Mesenchymal stem cell (in vitro differentiated cells and primary cell): ENCODE measurements around the gene SOWAHC.

ENCODE experiments used
- DNase-seq: peaks from one replicate; pipeline ENCODE4 v3.0.0-alpha.2; 2013
- H2AFZ ChIP-seq: one replicate; pipeline ENCODE4 v1.6.1; 2013; ENCODE audit warnings: low read depth, mild to moderate bottlenecking, control low read depth, inconsistent platforms, low read length, moderate library complexity
- H2AK5ac ChIP-seq: 2 replicates; pipeline ENCODE4 v1.6.1; 2013; ENCODE audit warnings: low read length, moderate library complexity, mild to moderate bottlenecking, inconsistent platforms; ENCODE audit not compliant: severe bottlenecking
- H2BK120ac ChIP-seq: one replicate; pipeline ENCODE4 v1.6.1; 2013; ENCODE audit warnings: low read depth, mild to moderate bottlenecking, inconsistent platforms, low read length, moderate library complexity
- H2BK12ac ChIP-seq, 2 experiments: one replicate each; pipeline ENCODE4 v1.6.1; 2013; ENCODE audit warnings: inconsistent platforms in 2 of 2, low read length in 2 of 2, mild to moderate bottlenecking in 2 of 2, moderate library complexity in 2 of 2, control low read depth in 1 of 2
- H2BK15ac ChIP-seq: one replicate; pipeline ENCODE4 v1.6.1; 2013; ENCODE audit warnings: mild to moderate bottlenecking, low read depth, inconsistent platforms; ENCODE audit not compliant: poor library complexity, severe bottlenecking
- H2BK5ac ChIP-seq: 2 replicates; pipeline ENCODE4 v1.6.1; 2013; ENCODE audit warnings: low read depth, mild to moderate bottlenecking, low read length, control low read depth, inconsistent platforms; ENCODE audit not compliant: poor library complexity, severe bottlenecking
- H3K14ac ChIP-seq, 2 experiments: one replicate each; pipeline ENCODE4 v1.6.1; 2013; ENCODE audit warnings: inconsistent platforms in 2 of 2, low read length in 2 of 2, control low read depth in 1 of 2, mild to moderate bottlenecking in 1 of 2, moderate library complexity in 1 of 2
- H3K18ac ChIP-seq, 2 experiments: one replicate each; pipeline ENCODE4 v1.6.1; 2013; ENCODE audit warnings: inconsistent platforms in 2 of 2, low read length in 2 of 2, control low read depth in 1 of 2, low read depth in 1 of 2, mild to moderate bottlenecking in 1 of 2
- H3K23ac ChIP-seq, 2 experiments: one replicate each; pipeline ENCODE4 v1.6.1; 2013; ENCODE audit warnings: inconsistent platforms in 2 of 2, low read length in 2 of 2, mild to moderate bottlenecking in 2 of 2, moderate library complexity in 2 of 2, control low read depth in 1 of 2
- H3K27ac ChIP-seq: 2 replicates; pipeline ENCODE4 v1.5.1; 2013; ENCODE audit warnings: mild to moderate bottlenecking, moderate library complexity, low read length, control low read depth, inconsistent platforms; ENCODE audit not compliant: poor library complexity, severe bottlenecking
- H3K27me3 ChIP-seq, 2 experiments: 2 replicates each; pipeline versions ENCODE4 v1.6.1 to v1.7.0; 2013; ENCODE audit warnings: low read length in 2 of 2, mild to moderate bottlenecking in 2 of 2, moderate library complexity in 2 of 2, control low read depth in 1 of 2, inconsistent platforms in 1 of 2; ENCODE audit not compliant: control insufficient read depth in 1 of 2, insufficient read depth in 1 of 2
- H3K36me3 ChIP-seq, 2 experiments: 2 replicates each; pipeline versions ENCODE4 v1.6.1 to v1.7.0; 2013; ENCODE audit warnings: low read length in 2 of 2, control low read depth in 1 of 2, inconsistent platforms in 1 of 2, low read depth in 1 of 2, mild to moderate bottlenecking in 1 of 2; ENCODE audit not compliant: insufficient read depth in 2 of 2, control insufficient read depth in 1 of 2
- H3K4ac ChIP-seq, 2 experiments: one replicate each; pipeline ENCODE4 v1.6.1; 2013; ENCODE audit warnings: inconsistent platforms in 2 of 2, low read length in 2 of 2, mild to moderate bottlenecking in 2 of 2, moderate library complexity in 2 of 2, control low read depth in 1 of 2, low read depth in 1 of 2
- H3K4me1 ChIP-seq: 2 replicates; pipeline ENCODE4 v1.6.1; 2013; ENCODE audit warnings: low read depth, low read length, control low read depth; ENCODE audit not compliant: control insufficient read depth, insufficient read depth
- H3K4me2 ChIP-seq: 2 replicates; pipeline ENCODE4 v1.6.1; 2013; ENCODE audit warnings: low read length, mild to moderate bottlenecking, inconsistent platforms; ENCODE audit not compliant: poor library complexity, severe bottlenecking
- H3K4me3 ChIP-seq, 2 experiments: 2 replicates each; pipeline versions ENCODE4 v1.5.1 to v1.7.0; 2013; ENCODE audit warnings: low read length in 2 of 2, mild to moderate bottlenecking in 2 of 2, control low read depth in 1 of 2, low read depth in 1 of 2; ENCODE audit not compliant: insufficient read depth in 1 of 2
- H3K79me1 ChIP-seq: replicated peaks from 2 replicates; pipeline ENCODE4 v1.6.1; 2013; ENCODE audit warnings: mild to moderate bottlenecking, control low read depth, low read length, inconsistent platforms; ENCODE audit not compliant: poor library complexity, severe bottlenecking
- H3K9ac ChIP-seq: 2 replicates; pipeline ENCODE4 v1.7.0; 2013; ENCODE audit warnings: mild to moderate bottlenecking, low read length, moderate library complexity
- H3K9me3 ChIP-seq: 2 replicates; pipeline ENCODE4 v1.7.0; 2013; ENCODE audit warnings: mild to moderate bottlenecking, low read length; ENCODE audit not compliant: control insufficient read depth
- H4K8ac ChIP-seq: one replicate; pipeline ENCODE4 v1.6.1; 2013; ENCODE audit warnings: inconsistent platforms, mild to moderate bottlenecking, low read length, moderate library complexity
- H4K91ac ChIP-seq: one replicate; pipeline ENCODE4 v1.6.1; 2013; ENCODE audit warnings: mild to moderate bottlenecking, low read length, inconsistent platforms
- WGBS: methylation state at CpG from one replicate; pipeline ENCODE4 v1.1.7; 2013; ENCODE audit warnings: mixed read lengths; 5-methylcytosine and 5-hydroxymethylcytosine counted together

SOWAHC gene

DNA sequence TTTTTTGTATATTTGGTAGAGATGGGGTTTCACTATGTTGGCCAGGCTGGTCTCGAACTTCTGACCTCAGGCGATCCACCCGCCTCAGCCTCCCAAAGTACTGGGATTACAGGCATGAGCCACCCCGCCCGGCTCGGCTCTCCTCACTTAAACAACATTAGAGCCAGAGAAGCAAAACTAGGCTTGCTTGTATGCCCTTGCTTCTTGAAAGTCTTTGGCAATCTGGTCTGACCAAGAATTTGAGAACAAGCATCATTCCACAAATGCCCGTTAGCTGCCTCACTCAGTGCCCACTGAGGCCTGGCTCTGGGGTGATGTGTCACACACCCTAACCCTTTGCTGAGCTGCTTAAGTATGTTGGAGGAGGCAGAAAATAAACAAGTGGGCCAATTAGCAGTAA, 33.5 kb downstream of the SOWAHC start:
- Histone ChIP-seq H3K18ac (no peak overlapping the region), H3K27me3 (no peaks in the 10 kb centered on the region), H3K9me3 (no peaks in the 10 kb centered on the region), H4K91ac (no peak overlapping the region), H2BK5ac (no peak overlapping the region), H3K4me1 (peaks cover 11% of the 10 kb centered on the region), H3K23ac (no peak overlapping the region), H3K4ac (no peak overlapping the region), H2AK5ac (no peak overlapping the region), H2AFZ (no peak overlapping the region), H3K14ac (no peak overlapping the region), H2BK120ac (no peak overlapping the region), H3K27ac (peak overlapping the region; percentile 33), H4K8ac (no peak overlapping the region), H3K4me3 (peak overlapping the region in 1 of 2 experiments; percentile 62), H2BK12ac (peak overlapping the region in 1 of 2 experiments; percentile 39), H3K36me3 (no peaks in the 10 kb centered on the region), H2BK15ac (no peak overlapping the region), H3K79me1 (no peaks in the 10 kb centered on the region), H3K4me2 (no peak overlapping the region), H3K9ac (peak overlapping the region; percentile 67)
- 92% methylated on average over 7 of the region's 7 CpGs for WGBS
- peak; percentile 37 for DNase-seq

DNA sequence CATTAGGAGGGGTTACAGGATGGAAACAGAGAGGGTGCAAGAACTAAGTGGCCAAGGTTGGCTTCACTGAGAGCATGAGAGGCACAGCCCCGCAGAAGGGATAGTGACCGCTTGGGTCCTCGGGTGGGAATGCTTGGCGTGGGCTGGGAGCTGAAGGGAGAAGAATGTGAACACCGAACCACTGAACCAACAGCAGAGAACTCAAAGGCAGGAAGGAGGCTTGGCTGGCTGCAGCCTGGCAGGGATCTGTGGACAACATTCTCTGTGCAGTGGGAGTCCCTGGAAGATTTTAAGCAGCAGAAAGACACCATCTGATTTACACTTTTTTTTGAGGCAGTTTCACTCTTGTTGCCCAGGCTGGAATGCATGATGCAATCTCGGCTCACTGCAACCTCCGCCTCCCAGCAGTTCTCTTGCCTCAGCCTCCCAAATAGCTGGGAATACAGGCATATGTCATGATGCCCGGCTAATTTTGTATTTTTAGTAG, 33.9 kb downstream of the SOWAHC start:
- no peaks in the 10 kb centered on the region for H3K9me3 ChIP-seq
- no peak overlapping the region for H3K18ac ChIP-seq
- H3K14ac ChIP-seq = no peak overlapping the region
- no peak overlapping the region for H2AK5ac ChIP-seq
- no peak overlapping the region for H3K4ac ChIP-seq
- peak; percentile 29 for DNase-seq
- H4K8ac ChIP-seq = peak overlapping the region; percentile 29
- H2BK12ac ChIP-seq = peak overlapping the region in 1 of 2 experiments; percentile 39
- H3K27me3 ChIP-seq = no peaks in the 10 kb centered on the region
- H3K4me3 ChIP-seq = peak overlapping the region in 1 of 2 experiments; percentile 62
- H2BK5ac ChIP-seq = no peak overlapping the region
- peak overlapping the region; percentile 67 for H3K9ac ChIP-seq
- H3K4me1 ChIP-seq = peaks cover 11% of the 10 kb centered on the region
- 91% methylated on average over 8 of the region's 8 CpGs for WGBS
- H3K4me2 ChIP-seq = no peak overlapping the region
- H3K23ac ChIP-seq = no peak overlapping the region
- H2BK120ac ChIP-seq = no peak overlapping the region
- H2AFZ ChIP-seq = no peak overlapping the region
- no peaks in the 10 kb centered on the region for H3K79me1 ChIP-seq
- H4K91ac ChIP-seq = no peak overlapping the region
- no peak overlapping the region for H2BK15ac ChIP-seq
- H3K36me3 ChIP-seq = no peaks in the 10 kb centered on the region
- peak overlapping the region; percentile 33 for H3K27ac ChIP-seq

DNA sequence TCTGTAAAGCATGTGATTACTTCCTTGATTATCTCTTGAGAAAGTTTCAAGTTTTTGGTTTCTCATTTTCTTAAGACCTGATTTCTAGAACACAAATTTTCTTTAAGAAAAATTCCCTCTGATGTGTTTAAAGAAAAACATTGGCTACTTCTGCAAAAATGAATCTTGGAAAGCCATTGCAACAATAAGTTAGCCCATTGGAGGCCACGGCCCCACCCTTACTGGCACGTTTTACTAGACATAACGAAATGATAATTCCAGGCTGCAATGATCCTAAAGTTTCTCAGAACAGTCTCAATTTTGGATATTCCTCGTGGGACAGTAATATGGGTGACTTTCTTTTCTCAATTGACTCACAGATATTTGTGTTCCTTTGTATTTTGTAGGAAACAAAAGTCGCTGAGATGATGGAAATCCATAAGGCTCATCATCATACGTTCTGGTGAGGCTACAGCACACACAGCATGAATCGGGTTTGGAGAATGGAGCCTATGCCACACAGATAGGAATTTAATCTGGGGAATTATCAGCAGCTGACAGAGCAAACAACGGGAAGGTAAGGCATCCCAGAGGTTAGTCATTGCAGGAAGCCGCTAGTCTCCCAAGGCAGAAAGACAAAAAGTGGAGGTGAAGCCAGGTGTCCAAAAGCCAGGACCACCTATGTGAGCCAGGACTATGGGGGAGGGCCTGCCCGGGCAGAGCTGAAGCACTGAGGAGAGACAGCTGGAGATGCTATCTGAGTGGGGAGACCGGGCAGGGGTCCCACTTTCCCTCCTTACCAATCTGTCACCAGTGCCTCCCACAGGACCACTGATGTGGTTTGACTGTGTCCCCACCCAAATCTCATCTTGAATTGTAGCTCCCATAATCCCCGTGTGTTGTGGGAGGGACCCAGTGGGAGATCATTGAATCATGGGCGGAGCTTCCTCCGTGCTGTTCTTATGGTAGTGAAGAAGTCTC, 35.9 kb downstream of the SOWAHC start:
- no peak overlapping the region for H3K23ac ChIP-seq
- H3K4me2 ChIP-seq = no peak overlapping the region
- H3K9me3 ChIP-seq = no peaks in the 10 kb centered on the region
- no peak overlapping the region for H3K9ac ChIP-seq
- no peak overlapping the region for H4K8ac ChIP-seq
- no peak for DNase-seq
- H3K27ac ChIP-seq = no peak overlapping the region
- H3K79me1 ChIP-seq = no peaks in the 10 kb centered on the region
- no peak overlapping the region for H2BK12ac ChIP-seq
- H3K4me1 ChIP-seq = peaks cover 8% of the 10 kb centered on the region
- 94% methylated on average over 12 of the region's 14 CpGs for whole genome bisulfite sequencing
- H3K36me3 ChIP-seq = no peaks in the 10 kb centered on the region
- no peaks in the 10 kb centered on the region for H3K27me3 ChIP-seq
- H2BK15ac ChIP-seq = no peak overlapping the region
- H2BK120ac ChIP-seq = no peak overlapping the region
- H3K4ac ChIP-seq = no peak overlapping the region
- H2BK5ac ChIP-seq = no peak overlapping the region
- no peak overlapping the region for H4K91ac ChIP-seq
- no peak overlapping the region for H2AK5ac ChIP-seq
- H2AFZ ChIP-seq = no peak overlapping the region
- no peak overlapping the region for H3K18ac ChIP-seq
- no peak overlapping the region for H3K14ac ChIP-seq
- H3K4me3 ChIP-seq = no peak overlapping the region

DNA sequence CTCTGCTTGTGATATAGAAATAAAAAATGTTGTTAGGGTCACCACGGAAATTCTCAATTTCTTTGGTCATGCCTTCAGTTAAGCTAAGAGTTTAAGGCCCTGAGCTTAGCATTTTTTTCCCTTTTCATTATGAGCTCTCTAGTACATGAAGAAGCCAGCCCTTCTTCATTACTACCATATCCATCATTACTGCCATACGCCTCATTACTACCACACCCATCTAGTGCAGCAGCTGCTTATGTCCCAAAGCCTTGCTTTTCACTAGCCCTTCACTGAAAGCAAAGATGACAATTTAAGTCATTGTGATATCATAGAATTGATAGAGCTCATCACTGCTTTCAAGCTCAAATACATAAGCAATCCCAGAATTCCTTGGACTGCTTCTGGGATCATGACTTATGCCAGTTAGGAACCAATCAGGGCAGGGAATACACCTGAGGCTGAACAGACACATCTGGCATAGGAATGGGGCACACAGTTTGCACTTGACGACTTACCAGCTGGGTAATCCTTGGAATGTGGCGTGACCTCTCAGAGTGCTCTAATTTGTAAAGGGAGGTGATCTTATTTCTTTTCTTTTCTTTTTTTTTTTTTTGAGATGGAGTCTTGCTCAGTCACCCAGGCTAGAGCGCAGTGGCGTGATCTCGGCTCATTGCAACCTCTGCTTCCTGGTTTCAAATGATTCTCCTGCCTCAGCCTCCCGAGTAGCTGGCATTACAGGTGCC, 40.3 kb downstream of the SOWAHC start:
- no peak overlapping the region for H3K4me3 ChIP-seq
- no peak overlapping the region for H4K8ac ChIP-seq
- no peak for DNase-seq
- H3K79me1 ChIP-seq = no peaks in the 10 kb centered on the region
- H2BK15ac ChIP-seq = no peak overlapping the region
- no peak overlapping the region for H2AK5ac ChIP-seq
- H3K9ac ChIP-seq = no peak overlapping the region
- no peak overlapping the region for H2BK120ac ChIP-seq
- H3K4me2 ChIP-seq = no peak overlapping the region
- no peaks in the 10 kb centered on the region for H3K27me3 ChIP-seq
- H2BK5ac ChIP-seq = no peak overlapping the region
- no peak overlapping the region for H2AFZ ChIP-seq
- H3K14ac ChIP-seq = no peak overlapping the region
- H2BK12ac ChIP-seq = no peak overlapping the region
- no peak overlapping the region for H3K4ac ChIP-seq
- H3K36me3 ChIP-seq = no peaks in the 10 kb centered on the region
- H3K27ac ChIP-seq = no peak overlapping the region
- H3K23ac ChIP-seq = no peak overlapping the region
- no peak overlapping the region for H4K91ac ChIP-seq
- H3K4me1 ChIP-seq = peaks cover 5% of the 10 kb centered on the region
- 96% methylated on average over 8 of the region's 8 CpGs for WGBS
- no peak overlapping the region for H3K18ac ChIP-seq
- H3K9me3 ChIP-seq = no peaks in the 10 kb centered on the region
